Fibroblast of lung (primary cell): ENCODE results near the gene LRMDA. TPM values are rescaled to one million over a fixed set of nuclear protein-coding genes. Genes with fewer than 3 reads are reported as not detected.

Source experiments
- DNase-seq, 2 donors: peaks; one replicate each; pipeline versions ENCODE4 v3.0.0 to v3.0.0-alpha.2; 2010; ENCODE audit warnings: low read depth in 2 of 2
- H2AFZ ChIP-seq: 2 replicates; pipeline ENCODE4 v1.5.1; 2012; ENCODE audit warnings: low read length, control low read depth, inconsistent platforms
- H3K27ac ChIP-seq: 2 replicates; pipeline ENCODE4 v1.5.1; 2011; ENCODE audit warnings: low read length, control low read depth; ENCODE audit not compliant: insufficient read depth
- H3K27me3 ChIP-seq: 2 replicates; pipeline ENCODE4 v1.5.1; 2011; ENCODE audit warnings: mild to moderate bottlenecking, low read length; ENCODE audit not compliant: control insufficient read depth, insufficient read depth
- H3K36me3 ChIP-seq: 2 replicates; pipeline ENCODE4 v1.5.1; 2011; ENCODE audit warnings: low read length; ENCODE audit not compliant: control insufficient read depth, insufficient read depth
- H3K4me1 ChIP-seq: 2 replicates; pipeline ENCODE4 v1.5.1; 2011; ENCODE audit warnings: low read length; ENCODE audit not compliant: control insufficient read depth, insufficient read depth; ENCODE audit errors: extremely low read depth
- H3K4me2 ChIP-seq: 2 replicates; pipeline ENCODE4 v1.5.1; 2011; ENCODE audit warnings: low read length, control low read depth; ENCODE audit not compliant: insufficient read depth; ENCODE audit errors: extremely low read depth
- H3K4me3 ChIP-seq, 4 experiments: fragments of 200-600 bp in 1 of 4; sonication (generic) in 1 of 4; replicated peaks in 1 of 4; 2 replicates each; pipeline ENCODE4 v1.5.1; 2011 to 2016; ENCODE audit warnings: low read length in 4 of 4, low read depth in 3 of 4, mild to moderate bottlenecking in 3 of 4, control low read depth in 2 of 4, inconsistent platforms in 1 of 4, mixed read lengths in 1 of 4; ENCODE audit not compliant: insufficient read depth in 1 of 4; ENCODE audit errors: control extremely low read depth in 1 of 4
- H3K79me2 ChIP-seq: 2 replicates; pipeline ENCODE4 v1.5.1; 2012; ENCODE audit warnings: mild to moderate bottlenecking, low read length, inconsistent platforms; ENCODE audit not compliant: control insufficient read depth, insufficient read depth
- H3K9ac ChIP-seq: 2 replicates; pipeline ENCODE4 v1.5.1; 2011; ENCODE audit warnings: mild to moderate bottlenecking, low read length, control low read depth; ENCODE audit not compliant: insufficient read depth
- H3K9me3 ChIP-seq: 2 replicates; pipeline ENCODE4 v1.5.1; 2012; ENCODE audit warnings: low read depth, low read length; ENCODE audit not compliant: control insufficient read depth, insufficient read depth
- H4K20me1 ChIP-seq: 2 replicates; pipeline ENCODE4 v1.5.1; 2011; ENCODE audit warnings: low read length; ENCODE audit not compliant: control insufficient read depth, insufficient read depth; ENCODE audit errors: extremely low read depth
- EZH2 ChIP-seq: IDR thresholded peaks from 2 replicates; pipeline ENCODE4 v1.5.1; 2012; ENCODE audit warnings: low read length, control low read depth, mild to moderate bottlenecking; ENCODE audit errors: missing control alignments
- polyA plus RNA-seq, 2 donors: library from polyadenylated mRNA; depleted of rRNA in 1 of 2; stranded (reverse) in 1 of 2; unstranded in 1 of 2; fragments of >200 nt; gene quantifications; 2 replicates each; pipeline ENCODE4 v1.2.1, GENCODE V29; 2011 to 2012; ENCODE audit warnings: missing spikeins in 1 of 2
- total RNA-seq: library from RNA; depleted of rRNA; stranded (reverse); fragments of >200 nt; gene quantifications from 2 replicates; pipeline ENCODE4 v1.2.1, GENCODE V29; 2014
- TF ChIP-seq, protein P1 (sequence below), 2 donors: IDR thresholded peaks in 1 of 2; conservative IDR thresholded peaks in 1 of 2; 1 replicate in 1 of 2; 2 replicates in 1 of 2; pipeline ENCODE4 v1.5.1; 2011 to 2012; ENCODE audit warnings: low read length in 2 of 2, control low read depth in 1 of 2, inconsistent platforms in 1 of 2, low read depth in 1 of 2, mild to moderate bottlenecking in 1 of 2

LRMDA gene
- total and polyA plus RNA-seq, 2 donors (not counting 1 experiment from before 2014, with no cell fraction given): 1.7 to 2.0 TPM

DNA sequence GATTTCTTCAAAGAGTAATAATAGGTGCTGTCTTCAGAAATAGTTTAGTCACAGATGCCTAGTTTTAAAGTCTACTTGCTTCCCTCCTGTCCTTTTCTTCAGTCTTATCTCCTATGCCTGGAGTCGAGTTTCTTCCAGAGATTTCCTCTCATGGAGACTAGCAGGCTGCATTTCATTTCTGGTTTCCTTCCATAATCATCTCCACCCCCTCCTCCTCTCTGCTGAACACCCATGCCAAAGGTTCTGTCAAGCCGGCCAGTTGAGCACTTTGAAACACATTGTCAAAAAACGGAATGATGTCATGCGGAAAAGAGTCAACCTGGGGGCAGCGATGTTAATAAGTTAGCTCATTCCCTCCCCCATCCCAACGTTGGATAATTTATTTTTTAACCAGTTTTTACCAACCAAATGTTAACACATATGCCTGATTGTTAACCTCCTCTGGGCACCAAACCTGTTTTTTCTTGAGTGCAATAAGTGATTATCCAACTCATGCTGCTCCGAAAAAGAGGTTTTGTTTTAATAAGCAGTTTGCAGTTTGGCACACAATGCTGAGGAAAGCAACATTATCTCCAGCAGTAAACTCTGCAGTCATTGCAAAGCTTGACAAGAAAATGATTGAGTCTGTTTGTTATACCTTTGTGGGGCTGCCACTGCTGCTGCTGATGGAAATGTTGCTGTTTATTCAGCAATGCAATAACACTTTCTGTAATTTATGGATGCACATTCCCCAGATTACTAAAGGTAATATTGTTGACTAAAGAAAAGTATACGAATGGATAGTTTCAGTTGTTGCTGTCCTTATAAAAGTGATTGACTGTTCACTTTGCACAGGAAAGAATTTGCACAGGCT lies 161.6 kb downstream of the LRMDA start:
- Histone ChIP-seq H3K9ac (no peak overlapping the region), H3K4me2 (no peak overlapping the region), H3K27me3 (no peaks in the 10 kb centered on the region), H3K4me1 (no peaks in the 10 kb centered on the region), H3K27ac (no peak overlapping the region), H4K20me1 (no peaks in the 10 kb centered on the region), H3K4me3 (no peak overlapping the region), H3K79me2 (no peaks in the 10 kb centered on the region), H3K9me3 (no peaks in the 10 kb centered on the region), H2AFZ (no peak overlapping the region), H3K36me3 (no peaks in the 10 kb centered on the region)
- no peak for DNase-seq
- TF ChIP-seq, protein P1, sequence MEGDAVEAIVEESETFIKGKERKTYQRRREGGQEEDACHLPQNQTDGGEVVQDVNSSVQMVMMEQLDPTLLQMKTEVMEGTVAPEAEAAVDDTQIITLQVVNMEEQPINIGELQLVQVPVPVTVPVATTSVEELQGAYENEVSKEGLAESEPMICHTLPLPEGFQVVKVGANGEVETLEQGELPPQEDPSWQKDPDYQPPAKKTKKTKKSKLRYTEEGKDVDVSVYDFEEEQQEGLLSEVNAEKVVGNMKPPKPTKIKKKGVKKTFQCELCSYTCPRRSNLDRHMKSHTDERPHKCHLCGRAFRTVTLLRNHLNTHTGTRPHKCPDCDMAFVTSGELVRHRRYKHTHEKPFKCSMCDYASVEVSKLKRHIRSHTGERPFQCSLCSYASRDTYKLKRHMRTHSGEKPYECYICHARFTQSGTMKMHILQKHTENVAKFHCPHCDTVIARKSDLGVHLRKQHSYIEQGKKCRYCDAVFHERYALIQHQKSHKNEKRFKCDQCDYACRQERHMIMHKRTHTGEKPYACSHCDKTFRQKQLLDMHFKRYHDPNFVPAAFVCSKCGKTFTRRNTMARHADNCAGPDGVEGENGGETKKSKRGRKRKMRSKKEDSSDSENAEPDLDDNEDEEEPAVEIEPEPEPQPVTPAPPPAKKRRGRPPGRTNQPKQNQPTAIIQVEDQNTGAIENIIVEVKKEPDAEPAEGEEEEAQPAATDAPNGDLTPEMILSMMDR (conservative IDR thresholded peaks at IDR 0.05 in 1 of 2, IDR thresholded peaks at IDR 0.05 in 1 of 2; ENCODE audit: low read depth in 1 of 2, low read length in 2 of 2): no peak
- TF ChIP-seq EZH2: no peak

DNA sequence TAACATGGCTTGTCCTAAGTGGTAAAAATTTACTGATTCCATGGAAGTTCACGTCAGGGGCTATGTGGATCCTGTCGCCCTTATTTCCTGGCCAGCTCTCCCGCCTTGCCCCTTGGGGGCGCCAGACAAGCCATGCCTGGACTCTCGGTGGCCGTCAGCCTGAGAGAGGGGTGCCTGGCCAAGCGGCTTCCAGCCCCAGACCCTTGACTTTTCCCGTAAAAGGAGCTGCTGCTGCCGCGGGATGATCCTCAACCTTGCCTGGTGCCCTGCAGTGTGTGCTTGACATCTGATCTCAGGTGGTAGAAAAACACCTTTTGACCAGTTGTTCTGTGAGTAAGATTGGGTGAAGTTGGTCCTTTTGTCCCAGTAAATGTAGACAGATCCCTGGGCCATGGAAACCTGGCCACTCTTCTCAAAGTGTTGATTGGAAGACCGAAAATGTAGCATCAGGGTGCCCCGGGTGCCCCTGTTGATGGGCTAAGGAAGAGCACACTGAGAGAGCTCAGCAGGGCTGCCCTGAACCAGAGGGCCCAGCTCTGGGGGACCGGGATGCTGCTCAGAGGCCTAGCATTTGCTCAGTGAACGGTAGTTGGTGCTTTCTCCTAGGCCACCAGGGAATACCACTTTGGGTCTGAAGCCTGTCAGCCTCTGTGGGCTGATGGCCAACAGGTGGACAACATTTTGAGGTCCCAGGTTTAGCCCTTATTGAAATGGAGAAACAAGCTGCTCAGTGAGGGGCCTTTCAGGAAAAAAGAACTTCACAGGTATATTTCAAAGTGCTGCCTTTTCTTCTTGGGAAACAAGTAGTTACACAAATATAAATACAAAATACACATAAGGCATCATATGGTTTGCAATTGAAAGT lies 162.5 kb downstream of the LRMDA start:
- TF ChIP-seq EZH2: no peak
- TF ChIP-seq, protein P1 (conservative IDR thresholded peaks at IDR 0.05 in 1 of 2, IDR thresholded peaks at IDR 0.05 in 1 of 2; ENCODE audit: low read depth in 1 of 2, low read length in 2 of 2): no peak
- Histone ChIP-seq H3K27me3 (no peaks in the 10 kb centered on the region), H4K20me1 (no peaks in the 10 kb centered on the region), H3K9me3 (no peaks in the 10 kb centered on the region), H3K4me3 (no peak overlapping the region), H3K27ac (no peak overlapping the region), H3K9ac (no peak overlapping the region), H3K36me3 (no peaks in the 10 kb centered on the region), H3K4me2 (no peak overlapping the region), H3K79me2 (no peaks in the 10 kb centered on the region), H2AFZ (no peak overlapping the region), H3K4me1 (no peaks in the 10 kb centered on the region)
- DNase-seq: no peak

DNA sequence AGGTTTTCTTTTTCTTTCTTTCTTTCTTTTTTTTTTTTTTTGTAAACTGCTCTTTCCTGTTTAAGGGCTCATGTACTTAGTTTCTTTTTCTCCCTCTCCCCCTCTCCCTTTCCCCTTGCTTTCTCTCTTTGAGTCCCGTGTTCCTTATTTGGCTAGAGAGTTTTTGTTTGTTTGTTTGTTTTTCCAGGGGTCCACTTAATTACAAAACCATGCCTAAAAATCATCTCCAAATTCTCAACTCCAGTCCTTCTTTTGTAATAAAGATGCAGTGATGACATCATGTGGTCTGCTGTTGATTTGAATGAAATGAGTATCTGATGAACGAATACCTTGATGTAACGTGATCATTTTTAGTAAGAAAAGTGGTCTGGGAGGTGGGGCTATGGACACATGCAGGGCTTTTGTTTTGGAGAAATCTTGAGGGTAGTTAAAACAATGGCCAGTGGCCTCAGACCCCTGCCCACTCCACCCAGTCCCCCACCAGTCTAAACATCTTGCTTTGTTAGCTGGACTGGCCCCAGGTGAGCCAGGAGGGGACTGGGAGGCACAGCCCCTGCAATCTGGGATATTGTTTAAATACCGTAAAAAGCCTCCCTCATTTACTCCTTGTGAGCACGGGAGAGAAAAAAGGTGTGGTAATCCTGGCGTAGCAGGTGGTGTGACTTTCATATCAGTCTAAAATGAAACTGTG lies 165.7 kb downstream of the LRMDA start:
- H3K4me2 ChIP-seq: no peak overlapping the region
- H3K4me1 ChIP-seq: no peaks in the 10 kb centered on the region
- no peaks in the 10 kb centered on the region for H3K27me3 ChIP-seq
- no peaks in the 10 kb centered on the region for H3K9me3 ChIP-seq
- no peak for DNase-seq
- H3K4me3 ChIP-seq: no peak overlapping the region
- no peak overlapping the region for H3K27ac ChIP-seq
- no peak overlapping the region for H3K9ac ChIP-seq
- no peaks in the 10 kb centered on the region for H3K36me3 ChIP-seq
- no peaks in the 10 kb centered on the region for H4K20me1 ChIP-seq
- no peaks in the 10 kb centered on the region for H3K79me2 ChIP-seq
- no peak overlapping the region for H2AFZ ChIP-seq
- TF ChIP-seq EZH2: no peak
- TF ChIP-seq, protein P1 (conservative IDR thresholded peaks at IDR 0.05 in 1 of 2, IDR thresholded peaks at IDR 0.05 in 1 of 2; ENCODE audit: low read depth in 1 of 2, low read length in 2 of 2): no peak
